Measurements from ENCODE around the gene RTL9.
"Not testable (repeated sequence)": the region's sequence is repeated elsewhere in the genome, so short reads cannot be mapped to it uniquely, and the experiment has no call there.

Gene RTL9

GRCh38 chrX:110406250-110406649 is 47.6 kb downstream of the RTL9 start:
- DNase-seq (ENCODE audit: low read depth in 2 of 2): not testable (repeated sequence)

- no peak for DNase-seq (ENCODE audit: low read depth in 2 of 2)
Observed at GRCh38 chrX:110406822-110407221, 48.2 kb downstream of the RTL9 start.

- peak in 1 of 2 donors; percentile 43 for DNase-seq (ENCODE audit: low read depth in 2 of 2)
Observed at GRCh38 chrX:110407910-110408545, 49.4 kb downstream of the RTL9 start.
